HS-5 (cell line): Measurements from ENCODE around the gene GPM6B.
"Not testable (repeated sequence)": the region's sequence is repeated elsewhere in the genome, so short reads cannot be mapped to it uniquely, and the experiment has no call there.

ENCODE experiments used
- DNase-seq: peaks from one replicate; pipeline ENCODE4 v3.0.0-alpha.2; 2012; ENCODE audit warnings: low read depth

Gene GPM6B

DNA sequence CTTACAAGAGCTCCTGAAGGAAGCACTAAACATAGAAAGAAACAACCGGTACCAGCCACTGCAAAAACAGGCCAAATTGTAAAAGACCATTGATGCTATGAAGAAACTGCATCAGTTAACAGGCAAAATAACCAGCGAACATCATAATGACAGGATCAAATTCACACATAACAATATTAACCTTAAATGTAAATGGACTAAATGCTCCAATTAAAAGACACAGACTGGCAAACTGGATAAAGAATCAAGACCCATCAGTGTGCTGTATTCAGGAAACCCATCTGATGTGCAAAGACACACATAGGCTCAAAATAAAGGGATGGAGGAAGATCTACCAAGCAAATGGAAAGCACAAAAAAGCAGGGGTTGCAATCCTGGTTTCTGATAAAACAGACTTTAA is 90.3 kb downstream of the GPM6B start:
- DNase-seq, result not testable (repeated sequence)

DNA sequence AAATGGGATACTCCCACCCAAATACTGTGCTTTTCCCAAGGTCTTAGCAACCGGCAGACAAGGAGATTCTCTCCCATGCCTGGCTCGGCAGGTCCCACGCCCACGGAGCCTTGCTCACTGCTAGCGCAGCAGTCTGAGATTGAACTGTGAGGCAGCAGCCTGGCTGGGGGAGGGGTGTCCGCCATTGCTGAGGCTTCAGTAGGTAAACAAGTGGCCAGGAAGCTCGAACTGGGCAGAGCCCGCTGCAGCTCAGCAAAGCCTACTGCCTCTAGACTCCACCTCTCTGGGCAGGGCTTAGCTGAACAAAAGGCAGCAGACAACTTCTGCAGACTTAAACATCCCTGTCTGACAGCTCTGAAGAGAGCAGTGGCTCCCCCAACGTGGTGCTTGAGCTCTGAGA is 92.0 kb downstream of the GPM6B start:
- not testable (repeated sequence) for DNase-seq

DNA sequence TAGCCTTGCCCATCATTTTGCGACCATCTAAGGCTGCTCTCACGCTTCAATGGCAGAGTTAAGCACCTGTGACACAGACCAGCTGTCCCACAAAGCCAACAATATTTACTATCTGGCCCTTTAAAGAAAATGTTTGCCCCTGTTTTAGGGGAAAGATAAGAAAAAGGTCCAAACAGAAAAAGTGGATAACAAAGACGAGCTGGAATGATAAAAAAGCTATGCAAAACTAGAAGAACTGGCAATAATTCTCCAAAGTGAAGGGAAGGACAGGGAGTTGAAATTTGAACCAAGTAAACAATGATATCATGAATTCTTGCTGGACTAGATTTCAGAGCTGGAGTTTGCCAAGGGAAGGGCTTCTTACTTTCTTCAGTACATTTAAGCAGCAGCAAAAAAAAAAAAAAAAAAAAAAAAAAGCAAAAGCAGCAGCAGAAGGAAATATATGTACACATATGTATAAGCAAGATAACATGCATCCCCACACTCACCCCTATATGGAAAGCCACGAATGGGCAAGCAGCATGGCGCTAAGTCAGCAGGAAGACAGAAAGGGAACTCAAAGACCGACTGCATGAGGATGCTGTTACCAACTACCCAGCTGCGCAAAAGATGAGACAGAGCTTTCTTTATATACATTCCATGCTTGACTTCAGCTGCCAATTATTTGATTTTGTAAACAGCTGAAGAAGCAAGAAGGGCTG is 94.9 kb downstream of the GPM6B start:
- DNase-seq, result no peak

DNA sequence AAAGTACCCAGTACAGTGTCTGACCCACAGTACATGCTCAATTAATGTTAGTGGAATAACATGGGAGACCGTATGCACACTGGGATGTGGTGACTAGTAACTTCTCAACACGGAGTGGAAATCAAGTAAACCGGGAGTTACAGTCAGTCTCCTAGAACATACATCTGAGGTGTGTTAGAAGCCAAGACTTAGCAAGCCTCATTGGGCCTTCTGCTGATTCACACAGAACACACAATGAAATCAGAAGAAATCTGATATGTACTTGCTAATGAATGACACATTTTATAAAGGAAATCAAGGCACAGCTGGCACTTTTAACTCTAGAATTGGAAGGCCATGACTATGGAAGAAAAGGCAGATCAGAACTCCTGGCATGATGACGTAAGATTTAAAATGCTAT is 95.5 kb downstream of the GPM6B start:
- no peak for DNase-seq
